ENCODE measurements around the gene MARCHF2. TPM values are rescaled to one million over a fixed set of nuclear protein-coding genes. Genes with fewer than 3 reads are reported as not detected.

The MARCHF2 gene
- total RNA-seq, 4 donors from 2014 or later, result 86.1 to 381 (median 118) TPM

- TF ChIP-seq POLR2AphosphoS5 (IDR thresholded peaks at IDR 0.05), result no peak
- no peak for TF ChIP-seq CTCF (IDR thresholded peaks at IDR 0.05)
- TF ChIP-seq POLR2A (IDR thresholded peaks at IDR 0.05), result no peak
- no peak for TF ChIP-seq EP300 (IDR thresholded peaks at IDR 0.05; ENCODE audit: low read depth)
- intact Hi-C loops (cut with DNase I; ENCODE audit: low total_unique reads) (loop anchor here (10.0 kb wide), 1 partner anchor 81 kb away; the partner anchor contains the start of gene ANGPTL4), in situ Hi-C loops (cut with MboI; ENCODE audit: low pct_ligation_motif_present in 1 of 4, low pct_unique_long_range_greater_than_20kb in 1 of 4, low sequenced_read_pairs in 3 of 4) (no loop called here)
- Histone ChIP-seq H3K4me1 (peaks cover 32 to 60% (median 48%) of the 10 kb centered on the region in 4 donors), H3K27me3 (no peaks in the 10 kb centered on the region), H3K27ac (peak overlapping the region; percentile 95 to 99 (median 96)), H3K36me3 (no peaks in the 10 kb centered on the region), H3K4me3 (peak overlapping the region; percentile 92 to 99 (median 96)), H3K9me3 (no peaks in the 10 kb centered on the region)
- WGBS, 2 donors (ENCODE audit: low coverage in 1 of 2), result 27 to 40% methylated on average over 1 to 16 of the region's 16 CpGs
- DNase-seq, result no peak
Observed at GRCh38 chr19:8446061-8446709, 33.1 kb downstream of the MARCHF2 start.

GRCh38 chr19:8449830-8450229 is 36.7 kb downstream of the MARCHF2 start:
- whole genome bisulfite sequencing, 2 donors (ENCODE audit: low coverage in 1 of 2), result 68% methylated on average over 7 of the region's 8 CpGs; no CpG with 5 or more reads in 1 of the 2 donors
- Histone ChIP-seq H3K9me3 (no peaks in the 10 kb centered on the region), H3K27ac (no peak overlapping the region), H3K4me3 (no peak overlapping the region), H3K27me3 (no peaks in the 10 kb centered on the region), H3K36me3 (peaks cover 0 to 9% (median 0%) of the 10 kb centered on the region in 4 donors), H3K4me1 (peaks cover 39 to 82% (median 57%) of the 10 kb centered on the region in 4 donors)
- no peak for DNase-seq
- TF ChIP-seq POLR2A (IDR thresholded peaks at IDR 0.05), result no peak
- no peak for TF ChIP-seq POLR2AphosphoS5 (IDR thresholded peaks at IDR 0.05)
- no peak for TF ChIP-seq CTCF (IDR thresholded peaks at IDR 0.05)
- no peak for TF ChIP-seq EP300 (IDR thresholded peaks at IDR 0.05; ENCODE audit: low read depth)
- in situ Hi-C loops (cut with MboI; ENCODE audit: low pct_ligation_motif_present in 1 of 4, low pct_unique_long_range_greater_than_20kb in 1 of 4, low sequenced_read_pairs in 3 of 4) (no loop called here), intact Hi-C loops (cut with DNase I; ENCODE audit: low total_unique reads) (loop anchor here (10.0 kb wide), 1 partner anchor 85 kb away; the partner anchor contains the start of gene ANGPTL4)

GRCh38 chr19:8451377-8451776 is 38.3 kb downstream of the MARCHF2 start:
- intact Hi-C loops (cut with DNase I; ENCODE audit: low total_unique reads), result no loop called here
- WGBS, 2 donors (ENCODE audit: low coverage in 1 of 2), result 62 to 70% methylated on average over 4 to 6 of the region's 6 CpGs
- H3K4me1 ChIP-seq, result peaks cover 35 to 76% (median 51%) of the 10 kb centered on the region in 4 donors

More at GRCh38 chr19:8451377-8451776, 38.3 kb downstream of the MARCHF2 start:
- H3K27me3 ChIP-seq, result no peaks in the 10 kb centered on the region
- TF ChIP-seq CTCF (IDR thresholded peaks at IDR 0.05) (no peak), POLR2AphosphoS5 (IDR thresholded peaks at IDR 0.05) (no peak), EP300 (IDR thresholded peaks at IDR 0.05; ENCODE audit: low read depth) (no peak), POLR2A (IDR thresholded peaks at IDR 0.05) (no peak)
- in situ Hi-C loops (cut with MboI; ENCODE audit: low pct_ligation_motif_present in 1 of 4, low pct_unique_long_range_greater_than_20kb in 1 of 4, low sequenced_read_pairs in 3 of 4), result no loop called here
- no peak for DNase-seq
- H3K36me3 ChIP-seq, result peaks cover 0 to 15% (median 2%) of the 10 kb centered on the region in 4 donors
- H3K9me3 ChIP-seq, result no peaks in the 10 kb centered on the region
- no peak overlapping the region for H3K4me3 ChIP-seq
- H3K27ac ChIP-seq, result no peak overlapping the region

Data from transverse colon (tissue), 4 donors.